Fibroblast of peridontal ligament (primary cell): ENCODE data around the gene CELSR1.
"Not testable (repeated sequence)": the region's sequence is repeated elsewhere in the genome, so short reads cannot be mapped to it uniquely, and the experiment has no call there.

ENCODE experiments used
- DNase-seq: peaks from one replicate; pipeline ENCODE4 v3.0.0-alpha.2; 2010; ENCODE audit errors: extremely low read depth

Gene CELSR1

GRCh38 chr22:46402505-46402904, 134.9 kb downstream of the CELSR1 start:
- DNase-seq: no peak

- DNase-seq: no peak
Observed at GRCh38 chr22:46401370-46401769, 136.1 kb downstream of the CELSR1 start.

GRCh38 chr22:46399251-46400024, 138.0 kb downstream of the CELSR1 start:
- no peak for DNase-seq

- DNase-seq: no peak
Observed at GRCh38 chr22:46397951-46398350, 139.5 kb downstream of the CELSR1 start.

- DNase-seq: no peak
Observed at GRCh38 chr22:46397514-46397913, 139.9 kb downstream of the CELSR1 start.

- not testable (repeated sequence) for DNase-seq
Observed at GRCh38 chr22:46397049-46397448, 140.4 kb downstream of the CELSR1 start.

GRCh38 chr22:46395145-46395544, 142.3 kb downstream of the CELSR1 start:
- no peak for DNase-seq

GRCh38 chr22:46394622-46395021, 142.8 kb downstream of the CELSR1 start:
- no peak for DNase-seq

GRCh38 chr22:46393873-46394272, 143.5 kb downstream of the CELSR1 start:
- no peak for DNase-seq

GRCh38 chr22:46392137-46392844, 145.1 kb downstream of the CELSR1 start:
- no peak for DNase-seq

- DNase-seq: no peak
Observed at GRCh38 chr22:46391486-46392136, 145.8 kb downstream of the CELSR1 start.

GRCh38 chr22:46390652-46391301, 146.6 kb downstream of the CELSR1 start:
- peak; percentile 80 for DNase-seq

- no peak for DNase-seq
Observed at GRCh38 chr22:46390105-46390651, 147.2 kb downstream of the CELSR1 start.

GRCh38 chr22:46389081-46389480, 148.3 kb downstream of the CELSR1 start:
- no peak for DNase-seq

- no peak for DNase-seq
Observed at GRCh38 chr22:46388647-46389046, 148.8 kb downstream of the CELSR1 start.

GRCh38 chr22:46387748-46388147, 149.7 kb downstream of the CELSR1 start:
- no peak for DNase-seq

- no peak for DNase-seq
Observed at GRCh38 chr22:46386312-46386711, 151.1 kb downstream of the CELSR1 start.

GRCh38 chr22:46382524-46382923, 154.9 kb downstream of the CELSR1 start:
- no peak for DNase-seq

- DNase-seq: no peak
Observed at GRCh38 chr22:46381731-46382130, 155.7 kb downstream of the CELSR1 start.

- DNase-seq: no peak
Observed at GRCh38 chr22:46381142-46381541, 156.3 kb downstream of the CELSR1 start.

GRCh38 chr22:46380581-46380980, 156.8 kb downstream of the CELSR1 start:
- no peak for DNase-seq

- DNase-seq: no peak
Observed at GRCh38 chr22:46380069-46380468, 157.4 kb downstream of the CELSR1 start.
